ENCODE results near the gene C2orf49. TPM values are rescaled to one million over a fixed set of nuclear protein-coding genes. Genes with fewer than 3 reads are reported as not detected.

The C2orf49 gene
- polyA plus RNA-seq, 3 donors, result 8.1 to 10.4 (median 8.6) TPM

GRCh38 chr2:105378921-105379383, 41.6 kb downstream of the C2orf49 start:
- peaks cover 7 to 15% of the 10 kb centered on the region in 2 donors for H3K4me1 ChIP-seq (ENCODE audit: control insufficient read depth in 1 of 2, insufficient read depth in 2 of 2, low read length in 2 of 2)
- no peak overlapping the region for H3K4me3 Mint-ChIP-seq
- H4K20me1 ChIP-seq (ENCODE audit: insufficient read depth, low read length), result no peaks in the 10 kb centered on the region
- H3K36me3 ChIP-seq (replicated peaks in 1 of 2; ENCODE audit: control insufficient read depth in 1 of 2, insufficient read depth in 2 of 2, low read length in 2 of 2), result no peaks in the 10 kb centered on the region
- no peaks in the 10 kb centered on the region for H3K27me3 ChIP-seq (ENCODE audit: control insufficient read depth in 2 of 2, insufficient read depth in 2 of 2, low read length in 2 of 2)
- H3K4me1 Mint-ChIP-seq, result peaks cover 18% of the 10 kb centered on the region
- no peak for DNase-seq
- intact Hi-C loops (cut with micrococcal nuclease), result loop anchor here (10.0 kb wide), 3 partner anchors 136 to 1206 kb away; no protein-coding TSS in a partner anchor
- no peaks in the 10 kb centered on the region for H3K9me3 ChIP-seq (replicated peaks in 1 of 2; ENCODE audit: control insufficient read depth in 1 of 2, insufficient read depth in 1 of 2, low read length in 2 of 2)
- H3K27ac Mint-ChIP-seq, result no peak overlapping the region
- no peaks in the 10 kb centered on the region for H3K9me3 Mint-ChIP-seq
- no peak for TF ChIP-seq CTCF (IDR thresholded peaks at IDR 0.05)
- no peak overlapping the region for H3K9ac ChIP-seq (ENCODE audit: insufficient read depth, low read length, poor library complexity, severe bottlenecking)
- WGBS (ENCODE audit: insufficient coverage), result 96% methylated on average over 4 of the region's 4 CpGs
- no peaks in the 10 kb centered on the region for H3K36me3 Mint-ChIP-seq
- H3K27ac ChIP-seq (ENCODE audit: low read depth in 1 of 2, low read length in 2 of 2), result no peak overlapping the region
- no peaks in the 10 kb centered on the region for H3K79me2 ChIP-seq (ENCODE audit: insufficient read depth, low read length)
- peaks cover 2 to 3% (median 3%) of the 10 kb centered on the region in 3 donors for H3K27me3 Mint-ChIP-seq (ENCODE audit: low read depth in 3 of 3)
- no peak overlapping the region for H3K4me2 ChIP-seq (replicated peaks; ENCODE audit: extremely low read depth, low read length, poor library complexity, severe bottlenecking)
- no peak overlapping the region for H2AFZ ChIP-seq (ENCODE audit: insufficient read depth, low read depth, low read length, poor library complexity, severe bottlenecking)
- no peak overlapping the region for H3K4me3 ChIP-seq (replicated peaks in 1 of 3; ENCODE audit: low read depth in 2 of 3, low read length in 3 of 3)

GRCh38 chr2:105379741-105380186, 42.4 kb downstream of the C2orf49 start:
- Histone ChIP-seq H3K27me3 (ENCODE audit: control insufficient read depth in 2 of 2, insufficient read depth in 2 of 2, low read length in 2 of 2) (no peaks in the 10 kb centered on the region), H3K4me1 (ENCODE audit: control insufficient read depth in 1 of 2, insufficient read depth in 2 of 2, low read length in 2 of 2) (peaks cover 7 to 15% of the 10 kb centered on the region in 2 donors), H3K36me3 (replicated peaks in 1 of 2; ENCODE audit: control insufficient read depth in 1 of 2, insufficient read depth in 2 of 2, low read length in 2 of 2) (no peaks in the 10 kb centered on the region), H3K4me2 (replicated peaks; ENCODE audit: extremely low read depth, low read length, poor library complexity, severe bottlenecking) (no peak overlapping the region), H3K79me2 (ENCODE audit: insufficient read depth, low read length) (no peaks in the 10 kb centered on the region), H3K4me3 (replicated peaks in 1 of 3; ENCODE audit: low read depth in 2 of 3, low read length in 3 of 3) (no peak overlapping the region), H4K20me1 (ENCODE audit: insufficient read depth, low read length) (no peaks in the 10 kb centered on the region), H3K9me3 (replicated peaks in 1 of 2; ENCODE audit: control insufficient read depth in 1 of 2, insufficient read depth in 1 of 2, low read length in 2 of 2) (no peaks in the 10 kb centered on the region), H3K27ac (ENCODE audit: low read depth in 1 of 2, low read length in 2 of 2) (no peak overlapping the region), H2AFZ (ENCODE audit: insufficient read depth, low read depth, low read length, poor library complexity, severe bottlenecking) (no peak overlapping the region), H3K9ac (ENCODE audit: insufficient read depth, low read length, poor library complexity, severe bottlenecking) (no peak overlapping the region)
- no peaks in the 10 kb centered on the region for H3K9me3 Mint-ChIP-seq
- 72% methylated on average over 5 of the region's 7 CpGs for WGBS (ENCODE audit: insufficient coverage)
- TF ChIP-seq CTCF (IDR thresholded peaks at IDR 0.05), result no peak
- intact Hi-C loops (cut with micrococcal nuclease), result loop anchor here (10.0 kb wide), 3 partner anchors 135 to 1205 kb away; no protein-coding TSS in a partner anchor
- peak overlapping the region in 2 of 7 donors; percentile 2 to 11 for H3K27ac Mint-ChIP-seq
- peak in 1 of 3 donors; percentile 5 for DNase-seq
- no peak overlapping the region for H3K4me3 Mint-ChIP-seq
- H3K4me1 Mint-ChIP-seq, result peaks cover 18% of the 10 kb centered on the region
- no peaks in the 10 kb centered on the region for H3K36me3 Mint-ChIP-seq
- peaks cover 1 to 4% (median 2%) of the 10 kb centered on the region in 3 donors for H3K27me3 Mint-ChIP-seq (ENCODE audit: low read depth in 3 of 3)
